HEK293 (cell line): Measurements from ENCODE around the gene TPSD1.

Experiments used
- CTCF ChIA-PET: fragments of 350-600 bp; formaldehyde crosslinking; extraction: SDS; loops from one replicate; lab custom pipeline; 2021; ENCODE audit warnings: antibody characterized with exemption; lab: Yijun Ruan, JAX
- POLR2A ChIA-PET: fragments of 300-600 bp; formaldehyde crosslinking; extraction: SDS; loops from one replicate; lab custom pipeline; 2020; ENCODE audit warnings: antibody characterized with exemption, inconsistent platforms; lab: Yijun Ruan, JAX
- H3K27ac ChIP-seq: fragments of 200-500 bp; sonication (Bioruptor generic); 2 replicates; pipeline ENCODE4 v1.5.1; 2014; ENCODE audit warnings: low read depth, low read length, control low read depth, inconsistent platforms; ENCODE audit errors: extremely low read depth
- H3K36me3 ChIP-seq, 2 experiments: fragments of 200-500 bp in 1 of 2; sonication (Bioruptor generic) in 1 of 2; 1 replicate in 1 of 2; 2 replicates in 1 of 2; pipeline ENCODE4 v1.5.1; 2014 to 2017; ENCODE audit warnings: inconsistent platforms in 2 of 2, low read length in 2 of 2; ENCODE audit not compliant: control insufficient read depth in 2 of 2, insufficient read depth in 1 of 2
- H3K4me1 ChIP-seq: fragments of 200-500 bp; sonication (Bioruptor generic); 2 replicates; pipeline ENCODE4 v1.5.1; 2014; ENCODE audit warnings: mild to moderate bottlenecking, low read length, inconsistent platforms; ENCODE audit not compliant: control insufficient read depth, insufficient read depth
- H3K4me3 ChIP-seq: 2 replicates; pipeline ENCODE4 v1.5.1; 2011; ENCODE audit warnings: low read depth, mild to moderate bottlenecking, control low read depth, low read length, moderate library complexity
- H3K9me3 ChIP-seq: fragments of 200-500 bp; sonication (Bioruptor generic); 2 replicates; pipeline ENCODE4 v1.5.1; 2014; ENCODE audit warnings: low read depth, low read length, inconsistent platforms; ENCODE audit not compliant: control insufficient read depth, insufficient read depth
- MYNN ChIP-seq: fragments of 450-650 bp; formaldehyde crosslinking; IDR thresholded peaks from 2 replicates; pipeline ENCODE4 v1.5.1; 2016; ENCODE audit warnings: missing biosample characterization, missing genetic modification characterization, borderline replicate concordance
- SALL2 ChIP-seq: fragments of 450-650 bp; formaldehyde crosslinking; IDR thresholded peaks from 2 replicates; pipeline ENCODE4 v1.5.0; 2017; ENCODE audit warnings: missing biosample characterization, mild to moderate bottlenecking, missing genetic modification characterization, borderline replicate concordance
- YY1 ChIP-seq: fragments of 450-650 bp; formaldehyde crosslinking; IDR thresholded peaks from 2 replicates; pipeline ENCODE4 v1.5.1; 2018; ENCODE audit warnings: missing biosample characterization, missing genetic modification characterization
- ZNF10 ChIP-seq: fragments of 450-650 bp; formaldehyde crosslinking; IDR thresholded peaks from 2 replicates; pipeline ENCODE4 v1.5.1; 2017; ENCODE audit warnings: missing biosample characterization, missing genetic modification characterization
- ZNF146 ChIP-seq: fragments of 450-650 bp; formaldehyde crosslinking; IDR thresholded peaks from 2 replicates; pipeline ENCODE4 v1.5.1; 2016; ENCODE audit warnings: missing biosample characterization, missing genetic modification characterization
- ZNF155 ChIP-seq: fragments of 450-650 bp; formaldehyde crosslinking; IDR thresholded peaks from 2 replicates; pipeline ENCODE4 v1.5.1; 2016; ENCODE audit warnings: missing biosample characterization, missing genetic modification characterization
- ZNF24 ChIP-seq: fragments of 450-650 bp; formaldehyde crosslinking; IDR thresholded peaks from 2 replicates; pipeline ENCODE4 v1.5.1; 2016; ENCODE audit warnings: missing biosample characterization, missing genetic modification characterization
- ZNF423 ChIP-seq: fragments of 450-650 bp; formaldehyde crosslinking; IDR thresholded peaks from 2 replicates; pipeline ENCODE4 v1.5.1; 2016; ENCODE audit warnings: missing biosample characterization, missing genetic modification characterization
- ZNF514 ChIP-seq: fragments of 450-650 bp; formaldehyde crosslinking; IDR thresholded peaks from 2 replicates; pipeline ENCODE4 v1.5.1; 2016; ENCODE audit warnings: missing biosample characterization, missing genetic modification characterization
- ZNF530 ChIP-seq: fragments of 450-650 bp; formaldehyde crosslinking; IDR thresholded peaks from 2 replicates; pipeline ENCODE4 v1.5.1; 2016; ENCODE audit warnings: low read depth, missing biosample characterization, missing genetic modification characterization
- ZNF596 ChIP-seq: fragments of 450-650 bp; IDR thresholded peaks from 2 replicates; pipeline ENCODE4 v1.5.0; 2018; ENCODE audit warnings: missing biosample characterization, mild to moderate bottlenecking, missing genetic modification characterization, moderate library complexity
- ZNF600 ChIP-seq: fragments of 450-650 bp; formaldehyde crosslinking; IDR thresholded peaks from 2 replicates; pipeline ENCODE4 v1.5.1; 2016; ENCODE audit warnings: missing biosample characterization, missing genetic modification characterization
- ZNF626 ChIP-seq: fragments of 450-650 bp; sonication (Bioruptor Pico); formaldehyde crosslinking; IDR thresholded peaks from 2 replicates; pipeline ENCODE4 v1.5.1; 2018; ENCODE audit warnings: missing biosample characterization, missing genetic modification characterization, inconsistent platforms
- ZNF658 ChIP-seq: fragments of 450-650 bp; formaldehyde crosslinking; IDR thresholded peaks from 2 replicates; pipeline ENCODE4; 2016; ENCODE audit warnings: missing biosample characterization, missing genetic modification characterization
- ZNF670 ChIP-seq: fragments of 450-650 bp; formaldehyde crosslinking; IDR thresholded peaks from 2 replicates; pipeline ENCODE4 v1.5.1; 2016; ENCODE audit warnings: missing biosample characterization, missing genetic modification characterization, low read depth
- ZNF768 ChIP-seq: fragments of 450-650 bp; formaldehyde crosslinking; IDR thresholded peaks from 2 replicates; pipeline ENCODE4 v1.5.1; 2018; ENCODE audit warnings: missing biosample characterization, mild to moderate bottlenecking, missing genetic modification characterization
- ZNF777 ChIP-seq: fragments of 450-650 bp; formaldehyde crosslinking; IDR thresholded peaks from 2 replicates; pipeline ENCODE4 v1.5.1; 2017; ENCODE audit warnings: missing biosample characterization, missing genetic modification characterization, borderline replicate concordance
- ZNF830 ChIP-seq: fragments of 450-650 bp; IDR thresholded peaks from 2 replicates; pipeline ENCODE4 v1.5.0; 2018; ENCODE audit warnings: missing biosample characterization, missing genetic modification characterization, low read depth, mild to moderate bottlenecking, moderate library complexity
- ZSCAN16 ChIP-seq: fragments of 450-650 bp; formaldehyde crosslinking; IDR thresholded peaks from 2 replicates; pipeline ENCODE4 v1.5.1; 2016; ENCODE audit warnings: missing biosample characterization, missing genetic modification characterization
- TF ChIP-seq, protein P1 (sequence below): fragments of 450-650 bp; formaldehyde crosslinking; IDR thresholded peaks from 2 replicates; pipeline ENCODE4 v1.5.1; 2017; ENCODE audit warnings: missing biosample characterization, missing genetic modification characterization
- TF ChIP-seq, protein P2 (sequence below): fragments of 450-650 bp; formaldehyde crosslinking; conservative IDR thresholded peaks from 2 replicates; pipeline ENCODE4 v1.5.1; 2016; ENCODE audit warnings: low read depth, missing biosample characterization, missing genetic modification characterization
- TF ChIP-seq, protein P3 (sequence below): fragments of 450-650 bp; IDR thresholded peaks from 2 replicates; pipeline ENCODE4 v1.5.1; 2018; ENCODE audit warnings: missing biosample characterization, mild to moderate bottlenecking, missing genetic modification characterization

TPSD1 gene

DNA sequence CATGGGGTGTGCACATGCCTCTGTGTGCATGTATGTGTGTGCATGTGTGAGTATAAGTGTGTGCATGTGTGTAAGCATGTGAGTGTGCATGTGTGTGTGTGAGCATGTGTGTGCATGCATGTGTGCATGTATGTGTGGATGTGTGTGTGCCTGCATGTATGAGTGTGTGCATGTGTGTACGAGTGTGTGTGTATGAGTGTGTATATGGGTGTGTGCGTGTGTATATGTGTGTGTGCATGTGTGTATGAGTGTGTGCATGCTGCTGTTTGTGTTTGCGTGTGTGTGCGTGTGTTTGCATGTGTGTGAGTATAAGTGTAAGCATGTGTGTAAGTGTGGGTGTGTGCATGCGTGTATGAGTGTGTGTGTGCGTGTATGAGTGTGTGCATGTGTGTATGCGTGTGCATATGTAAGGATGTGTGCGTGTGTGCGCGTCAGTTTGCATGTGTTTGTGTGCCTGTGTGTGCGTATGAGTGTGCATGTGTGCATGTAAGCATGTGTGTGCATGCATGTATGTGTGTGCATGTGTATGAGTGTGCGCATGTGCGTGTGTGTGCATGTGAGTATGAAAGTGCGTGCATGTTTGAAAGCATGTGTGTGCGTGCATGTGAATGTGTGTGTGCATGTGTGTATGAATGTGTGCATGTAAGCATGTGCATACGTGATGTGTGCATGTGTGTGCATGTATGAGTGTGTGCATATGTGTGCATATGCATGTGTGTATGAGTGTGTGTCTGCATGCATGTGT, 8.6 kb downstream of the TPSD1 start (continued):
- TF ChIP-seq SALL2 (tag by site-specific recombination): 0 out of 2 replicates have a peak, but pooled peaks have one; percentile 8
- TF ChIP-seq ZNF658 (tag by site-specific recombination): no peak
- no peak for TF ChIP-seq YY1
- TF ChIP-seq, protein P1, sequence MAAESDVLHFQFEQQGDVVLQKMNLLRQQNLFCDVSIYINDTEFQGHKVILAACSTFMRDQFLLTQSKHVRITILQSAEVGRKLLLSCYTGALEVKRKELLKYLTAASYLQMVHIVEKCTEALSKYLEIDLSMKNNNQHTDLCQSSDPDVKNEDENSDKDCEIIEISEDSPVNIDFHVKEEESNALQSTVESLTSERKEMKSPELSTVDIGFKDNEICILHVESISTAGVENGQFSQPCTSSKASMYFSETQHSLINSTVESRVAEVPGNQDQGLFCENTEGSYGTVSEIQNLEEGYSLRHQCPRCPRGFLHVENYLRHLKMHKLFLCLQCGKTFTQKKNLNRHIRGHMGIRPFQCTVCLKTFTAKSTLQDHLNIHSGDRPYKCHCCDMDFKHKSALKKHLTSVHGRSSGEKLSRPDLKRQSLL (tag by site-specific recombination): no peak
- TF ChIP-seq ZNF830: no peak
- no peak for TF ChIP-seq ZNF24 (tag by site-specific recombination)
- TF ChIP-seq, protein P2, sequence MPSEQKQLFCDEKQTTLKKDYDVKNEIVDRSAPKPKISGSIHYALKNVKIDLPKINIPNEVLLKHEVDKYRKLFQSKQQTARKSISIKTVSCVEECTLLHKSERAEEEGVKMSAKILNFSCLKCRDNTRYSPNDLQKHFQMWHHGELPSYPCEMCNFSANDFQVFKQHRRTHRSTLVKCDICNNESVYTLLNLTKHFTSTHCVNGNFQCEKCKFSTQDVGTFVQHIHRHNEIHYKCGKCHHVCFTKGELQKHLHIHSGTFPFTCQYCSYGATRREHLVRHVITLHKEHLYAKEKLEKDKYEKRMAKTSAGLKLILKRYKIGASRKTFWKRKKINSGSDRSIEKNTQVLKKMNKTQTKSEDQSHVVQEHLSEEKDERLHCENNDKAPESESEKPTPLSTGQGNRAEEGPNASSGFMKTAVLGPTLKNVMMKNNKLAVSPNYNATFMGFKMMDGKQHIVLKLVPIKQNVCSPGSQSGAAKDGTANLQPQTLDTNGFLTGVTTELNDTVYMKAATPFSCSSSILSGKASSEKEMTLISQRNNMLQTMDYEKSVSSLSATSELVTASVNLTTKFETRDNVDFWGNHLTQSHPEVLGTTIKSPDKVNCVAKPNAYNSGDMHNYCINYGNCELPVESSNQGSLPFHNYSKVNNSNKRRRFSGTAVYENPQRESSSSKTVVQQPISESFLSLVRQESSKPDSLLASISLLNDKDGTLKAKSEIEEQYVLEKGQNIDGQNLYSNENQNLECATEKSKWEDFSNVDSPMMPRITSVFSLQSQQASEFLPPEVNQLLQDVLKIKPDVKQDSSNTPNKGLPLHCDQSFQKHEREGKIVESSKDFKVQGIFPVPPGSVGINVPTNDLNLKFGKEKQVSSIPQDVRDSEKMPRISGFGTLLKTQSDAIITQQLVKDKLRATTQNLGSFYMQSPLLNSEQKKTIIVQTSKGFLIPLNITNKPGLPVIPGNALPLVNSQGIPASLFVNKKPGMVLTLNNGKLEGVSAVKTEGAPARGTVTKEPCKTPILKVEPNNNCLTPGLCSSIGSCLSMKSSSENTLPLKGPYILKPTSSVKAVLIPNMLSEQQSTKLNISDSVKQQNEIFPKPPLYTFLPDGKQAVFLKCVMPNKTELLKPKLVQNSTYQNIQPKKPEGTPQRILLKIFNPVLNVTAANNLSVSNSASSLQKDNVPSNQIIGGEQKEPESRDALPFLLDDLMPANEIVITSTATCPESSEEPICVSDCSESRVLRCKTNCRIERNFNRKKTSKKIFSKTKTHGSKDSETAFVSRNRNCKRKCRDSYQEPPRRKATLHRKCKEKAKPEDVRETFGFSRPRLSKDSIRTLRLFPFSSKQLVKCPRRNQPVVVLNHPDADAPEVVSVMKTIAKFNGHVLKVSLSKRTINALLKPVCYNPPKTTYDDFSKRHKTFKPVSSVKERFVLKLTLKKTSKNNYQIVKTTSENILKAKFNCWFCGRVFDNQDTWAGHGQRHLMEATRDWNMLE (tag by site-specific recombination): no peak
- TF ChIP-seq ZNF670 (tag by site-specific recombination): no peak
- TF ChIP-seq ZNF777 (tag by site-specific recombination): no peak
- TF ChIP-seq ZNF768 (tag by site-specific recombination): no peak
- no peak for TF ChIP-seq ZNF514
- TF ChIP-seq ZNF596: no peak
- TF ChIP-seq, all 188 proteins: peak for 8

DNA sequence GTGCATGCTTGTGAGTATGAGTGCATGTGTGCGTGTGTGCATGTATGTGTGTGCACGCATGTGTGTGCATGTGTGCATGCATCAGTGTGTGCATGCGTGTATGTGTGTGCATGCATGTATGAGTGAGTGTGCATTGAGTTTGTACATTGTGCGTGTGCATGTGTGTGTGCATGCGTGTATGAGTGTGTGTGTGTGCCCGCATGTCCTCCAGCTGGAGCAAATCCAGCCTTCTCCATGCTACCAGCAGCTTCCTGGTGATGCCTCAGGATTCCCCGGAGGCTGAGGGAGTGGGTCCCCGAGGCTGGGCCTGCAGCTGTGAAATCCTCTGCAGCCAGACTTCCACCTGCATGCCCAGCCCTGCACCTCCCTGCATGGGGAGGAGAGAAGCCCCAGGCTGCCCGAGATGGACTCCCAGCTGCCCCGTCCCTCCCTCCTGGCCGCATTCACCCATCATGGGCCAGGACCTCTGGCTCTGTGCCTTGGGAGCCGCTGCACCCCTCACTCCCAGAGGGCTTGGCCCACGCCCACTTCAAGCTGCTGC, 9.3 kb downstream of the TPSD1 start:
- POLR2A ChIA-PET: no interaction called here
- H3K36me3 ChIP-seq: no peaks in the 10 kb centered on the region
- CTCF ChIA-PET: interaction anchor here (1.1 kb wide), 1 partner anchor 35 kb away, joined by 4 read pairs; no protein-coding TSS in a partner anchor

DNA sequence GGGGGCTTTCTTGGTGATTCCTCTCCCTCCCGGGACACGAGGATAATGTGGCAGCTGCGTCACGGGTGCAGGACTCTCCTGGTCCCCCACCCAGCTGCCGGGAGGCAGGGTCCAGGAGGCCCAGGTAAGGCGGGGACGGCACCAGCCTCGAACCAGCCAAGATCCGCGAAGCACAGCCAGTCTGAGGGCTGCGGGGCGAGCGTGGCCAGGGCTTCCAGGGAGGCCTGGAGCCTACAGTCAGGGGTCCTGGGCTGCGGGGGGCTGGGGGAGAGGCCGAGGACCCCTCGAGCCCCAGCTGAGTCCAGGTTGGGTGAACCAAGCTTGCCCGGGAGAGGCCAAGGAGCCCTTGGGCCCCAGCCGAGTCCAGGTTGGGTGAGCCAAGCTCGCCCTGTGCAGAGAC, 10.0 kb downstream of the TPSD1 start:
- CTCF ChIA-PET: interaction anchor here (1.1 kb wide), 1 partner anchor 35 kb away, joined by 4 read pairs; no protein-coding TSS in a partner anchor
- Histone ChIP-seq H3K4me1 (no peaks in the 10 kb centered on the region), H3K36me3 (no peaks in the 10 kb centered on the region), H3K27ac (no peak overlapping the region), H3K9me3 (no peaks in the 10 kb centered on the region), H3K4me3 (no peak overlapping the region)
- POLR2A ChIA-PET: no interaction called here
- TF ChIP-seq ZNF146 (no peak), ZNF10 (tag by site-specific recombination) (no peak), ZSCAN16 (tag by site-specific recombination) (no peak), ZNF423 (tag by site-specific recombination) (no peak), ZNF600 (tag by site-specific recombination) (no peak), ZNF626 (tag by site-specific recombination) (no peak), ZNF155 (tag by site-specific recombination) (no peak), MYNN (no peak)
- TF ChIP-seq, protein P3, sequence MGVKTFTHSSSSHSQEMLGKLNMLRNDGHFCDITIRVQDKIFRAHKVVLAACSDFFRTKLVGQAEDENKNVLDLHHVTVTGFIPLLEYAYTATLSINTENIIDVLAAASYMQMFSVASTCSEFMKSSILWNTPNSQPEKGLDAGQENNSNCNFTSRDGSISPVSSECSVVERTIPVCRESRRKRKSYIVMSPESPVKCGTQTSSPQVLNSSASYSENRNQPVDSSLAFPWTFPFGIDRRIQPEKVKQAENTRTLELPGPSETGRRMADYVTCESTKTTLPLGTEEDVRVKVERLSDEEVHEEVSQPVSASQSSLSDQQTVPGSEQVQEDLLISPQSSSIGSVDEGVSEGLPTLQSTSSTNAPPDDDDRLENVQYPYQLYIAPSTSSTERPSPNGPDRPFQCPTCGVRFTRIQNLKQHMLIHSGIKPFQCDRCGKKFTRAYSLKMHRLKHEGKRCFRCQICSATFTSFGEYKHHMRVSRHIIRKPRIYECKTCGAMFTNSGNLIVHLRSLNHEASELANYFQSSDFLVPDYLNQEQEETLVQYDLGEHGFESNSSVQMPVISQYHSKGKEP (tag by site-specific recombination): no peak

More for the DNA sequence above, 9.3 kb downstream of the TPSD1 start:
- no peaks in the 10 kb centered on the region for H3K9me3 ChIP-seq
- TF ChIP-seq ZNF530 (tag by site-specific recombination): no peak
- no peak overlapping the region for H3K4me3 ChIP-seq
- no peak overlapping the region for H3K27ac ChIP-seq
- H3K4me1 ChIP-seq: no peaks in the 10 kb centered on the region
